GM18519 (cell line): ENCODE results near the gene CHMP4B.

Source experiments
- ATAC-seq: cut with Tn5 transposase; IDR thresholded peaks from one replicate; pipeline ENCODE4 v1.9.1; 2021; ENCODE audit warnings: mild to moderate bottlenecking, moderate library complexity; ENCODE audit not compliant: unreplicated experiment, low FRiP score

The CHMP4B gene, protein sequence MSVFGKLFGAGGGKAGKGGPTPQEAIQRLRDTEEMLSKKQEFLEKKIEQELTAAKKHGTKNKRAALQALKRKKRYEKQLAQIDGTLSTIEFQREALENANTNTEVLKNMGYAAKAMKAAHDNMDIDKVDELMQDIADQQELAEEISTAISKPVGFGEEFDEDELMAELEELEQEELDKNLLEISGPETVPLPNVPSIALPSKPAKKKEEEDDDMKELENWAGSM

DNA sequence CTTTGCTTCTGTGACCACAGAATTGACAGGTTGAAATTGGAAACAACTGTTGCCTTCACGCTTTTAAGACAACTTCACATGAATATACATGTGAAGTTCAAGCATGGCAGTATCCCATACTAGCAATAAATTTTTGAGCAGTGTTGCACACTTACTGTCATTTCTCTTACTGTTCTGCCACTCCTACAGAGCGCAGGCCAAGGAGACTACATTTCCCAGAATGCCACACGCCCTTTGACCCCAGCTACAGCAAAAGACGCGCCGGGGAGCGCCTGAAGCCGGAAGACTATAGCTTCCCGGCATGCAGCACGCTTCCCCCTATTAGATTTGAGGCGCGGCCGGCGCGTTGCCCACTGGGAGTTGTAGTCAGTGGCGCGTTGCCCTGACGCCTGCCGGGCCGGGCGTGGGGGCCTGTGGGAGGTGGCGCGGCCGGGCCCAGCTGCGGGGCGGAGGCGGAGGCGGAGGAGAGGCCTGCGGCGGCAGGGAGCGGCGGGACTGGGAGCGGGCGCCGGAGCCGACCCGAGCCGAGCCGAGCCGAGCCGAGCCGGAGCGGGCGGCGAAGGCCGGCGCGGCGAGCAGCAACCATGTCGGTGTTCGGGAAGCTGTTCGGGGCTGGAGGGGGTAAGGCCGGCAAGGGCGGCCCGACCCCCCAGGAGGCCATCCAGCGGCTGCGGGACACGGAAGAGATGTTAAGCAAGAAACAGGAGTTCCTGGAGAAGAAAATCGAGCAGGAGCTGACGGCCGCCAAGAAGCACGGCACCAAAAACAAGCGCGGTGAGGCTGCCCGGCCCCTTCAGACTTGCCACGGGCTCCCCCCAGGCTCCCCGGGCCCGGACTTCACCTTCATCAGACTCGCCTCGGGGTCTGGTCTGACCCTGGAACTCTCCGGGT is at the start of gene CHMP4B:
TSS of gene CHMP4B (plus strand) at position 464 of the 891 bp plus-strand sequence. CDS start at position 585, 121 bp downstream.
- peak; percentile 92 for ATAC-seq

DNA sequence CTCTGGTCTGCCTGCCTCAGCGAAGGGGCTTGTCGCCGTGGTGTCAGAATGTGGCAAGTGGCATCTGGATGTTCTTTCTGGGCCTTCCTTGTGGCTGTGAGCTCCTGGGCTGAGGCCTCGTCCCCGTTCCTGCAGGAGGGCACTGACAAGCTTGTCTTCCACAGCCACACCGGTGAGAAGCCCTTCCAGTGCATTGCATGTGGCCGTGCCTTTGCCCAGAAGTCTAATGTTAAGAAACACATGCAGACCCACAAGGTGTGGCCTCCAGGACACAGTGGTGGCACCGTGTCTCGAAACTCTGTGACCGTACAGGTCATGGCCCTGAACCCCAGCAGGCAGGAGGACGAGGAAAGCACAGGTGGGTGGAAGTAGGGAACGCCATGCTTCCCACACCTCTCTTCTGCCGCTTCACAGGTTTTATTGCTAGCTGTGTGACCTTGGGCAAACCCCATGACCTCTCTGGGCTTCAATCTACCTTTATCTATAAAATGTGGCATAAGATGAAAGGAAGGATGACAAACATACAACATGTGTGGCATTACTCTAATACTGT is 49.4 kb upstream of the CHMP4B start:
- no peak for ATAC-seq

- ATAC-seq: no peak
Measured at GRCh38 chr20:33765099-33765498, 46.0 kb upstream of the CHMP4B start.

DNA sequence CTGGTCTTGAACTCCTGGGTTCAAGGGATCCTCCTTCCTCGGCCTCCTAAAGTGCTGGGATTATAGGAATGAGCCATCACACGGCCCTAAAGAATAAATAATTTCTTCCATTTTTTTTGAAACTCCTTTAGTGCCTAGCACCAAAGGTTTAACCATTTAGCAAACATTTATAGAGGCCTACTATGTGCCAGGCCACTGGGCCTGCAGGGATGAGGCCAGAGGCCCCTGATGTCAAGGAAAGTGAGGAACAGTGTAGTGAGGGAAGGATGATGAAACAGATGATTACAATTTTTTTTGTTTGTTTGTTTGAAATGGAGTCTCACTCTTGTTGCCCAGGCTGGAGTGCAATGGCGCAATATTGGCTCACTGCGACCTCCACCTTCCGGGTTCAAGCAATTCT is 45.6 kb upstream of the CHMP4B start:
- no peak for ATAC-seq

DNA sequence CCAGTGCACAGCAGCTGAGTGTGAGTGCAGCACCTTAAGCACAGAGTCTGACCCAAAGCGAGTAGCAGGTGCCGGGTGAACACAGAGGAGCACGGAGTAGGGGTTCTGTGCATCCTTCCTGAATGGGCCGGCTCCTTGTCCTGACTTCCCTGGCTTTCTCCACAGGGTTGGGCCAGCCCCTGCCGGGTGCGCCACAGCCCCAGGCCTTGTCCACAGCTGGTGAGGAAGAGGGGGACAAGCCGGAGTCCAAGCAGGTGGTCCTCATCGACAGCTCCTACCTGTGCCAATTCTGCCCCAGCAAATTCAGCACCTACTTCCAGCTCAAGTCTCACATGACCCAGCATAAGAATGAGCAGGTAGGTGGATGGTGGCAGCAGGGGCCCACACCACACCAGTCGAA is 44.5 kb upstream of the CHMP4B start:
- no peak for ATAC-seq

DNA sequence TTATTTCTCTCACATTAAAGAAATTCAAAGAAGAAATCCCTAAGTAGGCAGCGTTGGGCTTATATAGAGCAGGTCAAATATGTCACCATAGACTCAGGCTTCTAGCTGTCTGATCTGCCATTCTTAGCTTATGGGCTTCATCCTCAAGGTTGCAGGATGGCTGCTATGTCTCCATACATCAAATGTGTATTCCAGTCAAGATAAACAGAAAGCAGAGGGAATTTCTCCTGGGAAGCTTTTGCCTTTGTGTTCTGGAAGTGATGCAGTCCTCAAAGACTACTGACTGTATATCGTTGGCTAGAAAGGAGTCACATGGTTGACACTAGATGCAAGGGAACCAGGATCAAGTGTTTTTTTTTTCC is 43.4 kb upstream of the CHMP4B start:
- no peak for ATAC-seq

DNA sequence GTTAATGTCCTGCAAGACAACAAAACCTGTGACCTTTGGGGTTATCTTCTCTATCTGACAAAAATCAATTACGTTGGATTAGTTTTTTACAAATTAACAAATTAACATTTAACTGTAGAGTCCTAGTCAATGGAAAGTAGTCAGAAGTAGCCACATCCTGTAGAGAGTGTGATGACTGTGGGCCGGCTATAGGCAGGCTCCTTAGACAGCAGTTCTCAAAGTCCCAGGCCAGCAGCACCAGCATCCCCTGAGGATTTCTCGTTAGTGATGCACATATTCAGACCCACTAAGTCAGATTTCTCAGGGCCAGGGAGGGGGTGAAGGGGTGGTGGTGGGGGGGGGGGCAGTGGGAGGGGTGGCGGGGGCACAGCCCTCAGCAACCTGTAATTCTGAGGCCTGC is 42.1 kb upstream of the CHMP4B start:
- ATAC-seq: no peak

DNA sequence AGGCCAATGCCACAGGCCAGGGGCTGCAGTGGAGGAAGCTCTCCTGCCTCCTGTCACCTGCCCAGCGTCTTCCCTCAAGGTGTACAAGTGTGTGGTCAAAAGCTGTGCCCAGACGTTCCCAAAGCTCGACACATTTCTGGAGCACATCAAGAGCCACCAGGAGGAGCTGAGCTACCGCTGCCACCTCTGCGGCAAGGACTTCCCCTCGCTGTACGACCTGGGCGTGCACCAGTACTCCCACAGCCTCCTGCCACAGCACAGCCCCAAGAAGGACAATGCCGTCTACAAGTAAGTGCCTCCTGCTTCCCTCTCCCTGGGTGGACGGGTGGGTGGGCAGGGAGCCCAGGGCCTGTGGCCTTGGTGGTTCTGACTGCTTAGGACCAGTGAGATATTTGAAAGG is 41.1 kb upstream of the CHMP4B start:
- ATAC-seq: no peak

DNA sequence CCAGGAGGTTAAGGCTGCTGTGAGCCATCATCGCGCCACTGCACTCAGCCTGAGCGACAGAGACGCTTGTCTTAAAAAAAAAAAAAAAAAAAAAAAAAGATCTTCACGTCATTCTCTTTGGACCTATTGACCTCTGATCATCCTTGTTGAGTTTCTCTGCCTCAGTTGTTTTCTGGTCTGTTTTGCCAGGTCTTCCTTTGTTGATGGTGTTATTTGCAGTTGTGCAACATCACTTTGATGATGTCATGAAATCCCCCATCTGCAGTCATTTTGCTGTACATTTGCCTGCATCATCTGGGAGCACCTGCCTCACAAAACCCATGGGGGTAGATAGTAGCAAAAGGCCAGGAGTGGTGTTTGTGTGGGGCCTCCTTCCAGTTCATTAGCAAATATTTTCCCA is 39.2 kb upstream of the CHMP4B start:
- ATAC-seq: no peak

DNA sequence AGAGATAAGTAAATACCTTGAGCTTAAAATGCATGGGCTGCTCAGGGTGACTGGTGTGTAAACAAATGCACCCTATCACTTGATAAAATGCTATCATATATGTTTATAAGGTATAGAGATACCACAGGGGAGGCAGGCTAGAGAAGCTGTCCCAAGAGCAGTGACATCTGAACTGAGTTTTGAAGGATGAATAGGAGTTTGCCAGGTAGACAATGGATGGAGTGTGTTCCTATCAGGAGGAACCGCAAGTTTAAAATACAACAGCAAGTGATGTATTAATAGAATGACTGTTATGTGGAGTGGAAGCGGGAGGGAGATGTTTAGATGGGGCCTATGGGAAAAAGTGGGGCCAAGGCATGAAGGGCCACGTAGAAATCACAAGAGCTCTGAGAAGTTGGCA is 38.7 kb upstream of the CHMP4B start:
- ATAC-seq: no peak

- peak; percentile 55 for ATAC-seq
Measured at GRCh38 chr20:33773412-33774089, 37.6 kb upstream of the CHMP4B start.

DNA sequence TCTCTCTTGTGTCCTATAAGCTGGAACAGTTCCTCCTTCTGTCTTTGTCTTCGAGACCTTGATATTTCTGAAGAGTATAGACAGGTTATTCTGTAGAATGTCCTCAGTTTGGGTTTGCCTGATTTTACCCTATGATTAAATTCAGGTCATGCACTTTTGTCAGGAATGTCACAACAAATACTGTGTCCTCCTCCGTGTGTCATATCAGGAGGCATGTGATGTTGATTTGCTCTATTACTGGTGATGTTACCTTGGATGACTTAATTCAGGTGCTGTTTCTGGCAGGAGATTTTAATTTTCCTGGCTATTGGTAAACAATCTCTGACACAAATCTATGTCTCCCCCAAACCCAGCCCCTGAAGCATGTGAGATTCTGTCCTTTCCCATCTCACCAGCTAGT is 33.3 kb upstream of the CHMP4B start:
- no peak for ATAC-seq

GRCh38 chr20:33781133-33781532 is 30.0 kb upstream of the CHMP4B start:
- ATAC-seq: no peak

GRCh38 chr20:33781945-33782344 is 29.2 kb upstream of the CHMP4B start:
- ATAC-seq: no peak

GRCh38 chr20:33783256-33783655 is 27.9 kb upstream of the CHMP4B start:
- no peak for ATAC-seq

DNA sequence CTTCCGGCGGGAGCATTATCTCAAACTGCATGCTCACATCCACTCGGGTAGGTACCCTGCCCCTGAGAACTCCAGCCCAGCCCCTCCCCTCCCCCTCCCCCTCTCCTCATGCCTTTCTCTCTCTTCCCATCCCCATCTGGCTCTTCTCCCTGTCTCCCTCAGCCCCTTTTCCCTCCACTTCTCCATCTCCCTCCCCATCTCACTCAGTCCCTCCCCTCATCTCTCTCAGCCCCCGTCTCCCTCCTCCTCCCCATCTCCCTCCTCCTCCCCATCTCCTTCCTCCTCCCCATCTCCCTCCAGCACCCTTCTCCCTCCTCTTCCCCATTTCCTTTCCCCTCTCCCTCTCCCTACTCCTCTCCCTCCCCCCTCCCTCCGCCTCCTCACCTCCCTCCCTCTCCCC is 27.3 kb upstream of the CHMP4B start:
- ATAC-seq: no peak

DNA sequence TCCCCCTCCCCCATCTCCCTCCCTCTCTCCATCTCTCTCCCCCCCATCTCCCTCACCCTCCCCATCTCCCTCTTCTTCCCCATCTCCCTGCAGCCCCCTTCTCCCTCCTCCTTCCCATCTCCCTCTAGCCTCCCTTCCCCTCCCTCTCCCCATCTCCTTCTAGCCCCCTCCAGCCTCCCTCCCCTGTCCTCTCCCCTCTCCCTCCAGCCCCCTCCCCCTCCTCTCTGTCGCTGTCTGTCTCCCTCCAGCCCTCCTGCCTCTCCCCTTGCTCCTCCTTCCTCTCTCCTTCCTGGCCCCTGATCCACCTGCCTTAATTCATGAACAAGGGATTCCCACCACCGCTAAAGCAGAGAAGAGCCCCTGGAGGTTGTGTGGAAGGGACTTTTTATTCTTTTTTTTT is 26.9 kb upstream of the CHMP4B start:
- ATAC-seq: no peak

DNA sequence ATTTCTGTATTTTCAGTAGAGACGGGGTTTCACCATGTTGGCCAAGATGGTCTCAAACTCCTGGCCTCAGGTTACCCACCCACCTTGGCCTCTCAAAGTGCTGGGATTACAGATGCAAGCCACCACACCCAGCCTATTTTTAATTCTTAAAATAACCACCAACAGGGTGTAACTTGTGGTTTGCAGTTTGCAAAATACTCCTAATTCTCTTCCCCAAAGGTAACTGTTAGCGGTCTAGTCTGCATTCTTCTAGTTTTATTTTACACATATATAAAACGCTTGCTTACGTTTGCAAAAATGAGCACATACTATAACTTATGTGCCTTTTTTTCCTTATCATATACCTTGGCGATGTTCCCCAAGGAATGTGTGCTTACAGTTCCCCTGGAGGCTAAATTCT is 25.6 kb upstream of the CHMP4B start:
- ATAC-seq: no peak

DNA sequence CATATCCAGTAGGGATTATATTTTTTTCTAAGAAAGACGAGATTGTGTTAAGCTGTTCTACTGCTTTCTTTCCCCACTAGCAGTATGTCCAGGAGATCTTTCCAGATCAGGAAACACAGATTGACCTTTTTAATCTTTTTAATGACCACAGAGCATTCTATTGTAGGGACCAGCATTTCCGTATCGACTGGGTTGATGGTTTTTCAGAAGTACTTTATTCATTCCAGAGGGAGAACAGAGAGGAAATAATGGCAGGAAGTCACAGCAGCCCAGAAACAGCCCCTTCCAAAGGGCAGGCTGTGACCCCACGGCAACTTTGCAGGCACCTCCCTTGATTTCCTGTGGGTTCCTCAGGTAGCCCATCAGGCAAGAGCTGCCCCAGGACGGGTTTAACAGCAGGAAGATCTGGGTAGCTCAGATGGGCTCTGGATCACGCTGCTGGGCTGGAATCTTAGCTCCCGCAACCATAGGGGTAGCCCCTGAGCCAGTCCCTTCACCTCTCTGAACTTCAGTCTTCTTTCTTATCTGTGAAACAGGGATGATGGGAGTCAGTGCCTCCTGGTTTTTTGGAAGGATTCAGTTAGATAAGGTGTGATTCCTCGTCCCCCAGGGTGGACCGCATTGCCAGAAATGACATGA is 23.8 kb upstream of the CHMP4B start:
- ATAC-seq: no peak

GRCh38 chr20:33788351-33789049 is 22.6 kb upstream of the CHMP4B start:
- no peak for ATAC-seq
